ENCODE measurements around the gene TRAPPC3.

- no peak for TF ChIP-seq CTCF (IDR thresholded peaks at IDR 0.05; ENCODE audit: insufficient read depth, low read length, poor library complexity, severe bottlenecking)
- no peak for TF ChIP-seq EZH2phosphoT487 (conservative IDR thresholded peaks at IDR 0.05; ENCODE audit: low read length)
Observed at GRCh38 chr1:36089393-36090121, 59.7 kb downstream of the TRAPPC3 start.

Measured in SU-DHL-6 (cell line).